Hepatocyte (in vitro differentiated cells): ENCODE measurements around the gene IL17REL. TPM values are rescaled to one million over a fixed set of nuclear protein-coding genes. Genes with fewer than 3 reads are reported as not detected.

Experiments used
- DNase-seq: peaks from one replicate; pipeline ENCODE4 v3.0.0-alpha.2; 2016; ENCODE audit warnings: low spot score
- H2AFZ ChIP-seq: fragments of 200-600 bp; sonication (generic); 2 replicates; pipeline ENCODE4 v1.6.0; 2016; ENCODE audit warnings: antibody characterized with exemption, mild to moderate bottlenecking
- H3K27ac ChIP-seq: fragments of 200-600 bp; sonication (generic); 2 replicates; pipeline ENCODE4 v1.5.1; 2016; ENCODE audit warnings: mild to moderate bottlenecking
- H3K27me3 ChIP-seq: fragments of 200-600 bp; sonication (generic); 2 replicates; pipeline ENCODE4 v1.6.1; 2016
- H3K36me3 ChIP-seq: fragments of 200-600 bp; sonication (generic); replicated peaks from 2 replicates; pipeline ENCODE4 v1.5.1; 2016; ENCODE audit warnings: low read depth; ENCODE audit not compliant: insufficient read depth
- H3K4me1 ChIP-seq: fragments of 200-600 bp; sonication (generic); 2 replicates; pipeline ENCODE4 v1.5.1; 2016; ENCODE audit warnings: mild to moderate bottlenecking, moderate library complexity; ENCODE audit not compliant: insufficient read depth
- H3K4me2 ChIP-seq: fragments of 200-600 bp; sonication (generic); 2 replicates; pipeline ENCODE4 v1.6.0; 2016
- H3K4me3 ChIP-seq: fragments of 200-600 bp; sonication (generic); 2 replicates; pipeline ENCODE4 v1.5.1; 2016; ENCODE audit warnings: mild to moderate bottlenecking
- H3K79me2 ChIP-seq: fragments of 200-600 bp; sonication (generic); 2 replicates; pipeline ENCODE4 v1.6.0; 2017; ENCODE audit warnings: mild to moderate bottlenecking
- H3K9me2 ChIP-seq: fragments of 200-600 bp; sonication (generic); replicated peaks from 2 replicates; pipeline ENCODE4 v1.6.0; 2017; ENCODE audit warnings: mild to moderate bottlenecking; ENCODE audit not compliant: insufficient read depth
- H3K9me3 ChIP-seq: fragments of 200-600 bp; sonication (generic); 2 replicates; pipeline ENCODE4 v1.5.1; 2016; ENCODE audit warnings: low read depth, mild to moderate bottlenecking
- H4K20me1 ChIP-seq: fragments of 200-600 bp; sonication (generic); 2 replicates; pipeline ENCODE4 v1.6.0; 2016; ENCODE audit warnings: mild to moderate bottlenecking; ENCODE audit not compliant: insufficient read depth, poor library complexity, severe bottlenecking
- CTCF ChIP-seq: fragments of 200-600 bp; sonication (generic); IDR thresholded peaks from 2 replicates; pipeline ENCODE4 v1.5.1; 2016; ENCODE audit warnings: antibody characterized with exemption, mild to moderate bottlenecking; ENCODE audit not compliant: poor library complexity
- EZH2 ChIP-seq: fragments of 200-600 bp; sonication (generic); IDR thresholded peaks from 2 replicates; pipeline ENCODE4 v1.6.1; 2016; ENCODE audit warnings: antibody characterized with exemption, mild to moderate bottlenecking, borderline replicate concordance
- EZH2phosphoT487 ChIP-seq: fragments of 200-600 bp; sonication (generic); IDR thresholded peaks from one replicate; pipeline ENCODE4 v1.6.1; 2018; ENCODE audit warnings: antibody characterized with exemption, mild to moderate bottlenecking, low read depth, moderate library complexity; ENCODE audit not compliant: unreplicated experiment, severe bottlenecking
- WGBS: methylation state at CpG from one replicate; pipeline ENCODE4 v1.1.6; 2016; ENCODE audit warnings: low lambda C conversion rate; ENCODE audit errors: missing lambda C conversion rate; 5-methylcytosine and 5-hydroxymethylcytosine counted together
- polyA plus RNA-seq: library from polyadenylated mRNA; unstranded; fragments of >200 nt; fragmentation: Nextera tagmentation; extraction: Ambion mirVana; gene quantifications from 2 replicates; pipeline ENCODE4 v1.2.1, GENCODE V29; 2016
- total RNA-seq: library from RNA; depleted of rRNA; stranded (reverse); fragments of >200 nt; gene quantifications from 2 replicates; pipeline ENCODE4 v1.2.3, GENCODE V29; 2014

IL17REL gene
- total and polyA plus RNA-seq, 2 experiments from 2014 or later, result not detected

- H3K36me3 ChIP-seq, result no peaks in the 10 kb centered on the region
- H3K4me3 ChIP-seq, result no peak overlapping the region
- peak overlapping the region; percentile 44 for H3K4me2 ChIP-seq
- TF ChIP-seq CTCF (no peak), EZH2 (no peak), EZH2phosphoT487 (no peak)
- H3K9me2 ChIP-seq, result no peaks in the 10 kb centered on the region
- no peak overlapping the region for H2AFZ ChIP-seq
- peaks cover 32% of the 10 kb centered on the region for H4K20me1 ChIP-seq
- no peaks in the 10 kb centered on the region for H3K27me3 ChIP-seq
- WGBS, result 75% methylated on average over 36 of the region's 36 CpGs
- peak; percentile 81 for DNase-seq
- peaks cover 57% of the 10 kb centered on the region for H3K4me1 ChIP-seq
- H3K79me2 ChIP-seq, result peaks cover 24% of the 10 kb centered on the region
- no peaks in the 10 kb centered on the region for H3K9me3 ChIP-seq
- peak overlapping the region; percentile 94 for H3K27ac ChIP-seq
Measured at GRCh38 chr22:49966774-49967705, 45.5 kb downstream of the IL17REL start.

GRCh38 chr22:49966041-49966773 lies 46.4 kb downstream of the IL17REL start:
- Histone ChIP-seq H3K36me3 (no peaks in the 10 kb centered on the region), H3K27ac (peak overlapping the region; percentile 94), H3K4me1 (peaks cover 49% of the 10 kb centered on the region), H3K4me2 (peak overlapping the region; percentile 44), H3K4me3 (no peak overlapping the region), H3K9me3 (no peaks in the 10 kb centered on the region), H2AFZ (no peak overlapping the region), H3K79me2 (peaks cover 32% of the 10 kb centered on the region), H3K27me3 (no peaks in the 10 kb centered on the region), H3K9me2 (no peaks in the 10 kb centered on the region), H4K20me1 (peaks cover 40% of the 10 kb centered on the region)
- 88% methylated on average over 10 of the region's 11 CpGs for WGBS
- peak; percentile 52 for DNase-seq
- TF ChIP-seq EZH2phosphoT487 (no peak), CTCF (no peak), EZH2 (no peak)

- Histone ChIP-seq H3K4me1 (peaks cover 44% of the 10 kb centered on the region), H3K27ac (peak overlapping the region; percentile 94), H3K36me3 (no peaks in the 10 kb centered on the region), H3K4me2 (peak overlapping the region; percentile 95), H3K79me2 (peaks cover 35% of the 10 kb centered on the region), H3K9me3 (no peaks in the 10 kb centered on the region), H3K4me3 (no peak overlapping the region), H3K27me3 (no peaks in the 10 kb centered on the region), H2AFZ (no peak overlapping the region), H3K9me2 (no peaks in the 10 kb centered on the region), H4K20me1 (peaks cover 43% of the 10 kb centered on the region)
- no peak for TF ChIP-seq EZH2
- TF ChIP-seq CTCF, result no peak
- TF ChIP-seq EZH2phosphoT487, result no peak
- DNase-seq, result peak; percentile 36
- 94% methylated on average over 19 of the region's 22 CpGs for WGBS
Measured at GRCh38 chr22:49965091-49966040, 47.2 kb downstream of the IL17REL start.
